ENCODE measurements around the gene USP34. TPM values are rescaled to one million over a fixed set of nuclear protein-coding genes. Genes with fewer than 3 reads are reported as not detected.

USP34 gene
- total and polyA plus RNA-seq, 2 experiments from 2014 or later = 81.8 to 157 TPM

DNA sequence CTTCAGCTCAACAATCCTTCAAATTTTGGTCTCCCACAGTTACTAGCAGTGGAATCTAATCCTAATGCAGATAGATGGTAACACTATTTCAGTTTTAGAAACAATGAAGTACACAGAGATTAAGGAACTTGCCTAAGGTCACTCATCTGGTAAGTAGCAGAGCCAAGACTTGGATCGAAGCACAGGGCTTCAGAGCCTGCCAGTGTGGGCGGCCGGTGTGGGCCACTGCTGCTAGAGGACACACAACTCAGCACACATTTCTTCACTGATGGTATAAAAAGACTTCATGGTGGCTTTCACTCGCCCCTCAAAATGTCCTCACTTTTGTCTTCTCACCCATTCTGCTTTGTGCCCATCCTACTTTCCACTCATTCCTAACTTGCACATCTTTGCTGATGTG lies 297.8 kb downstream of the USP34 start:
- H2AFZ ChIP-seq = no peak overlapping the region
- no peak for DNase-seq (ENCODE audit: low spot score)
- no peaks in the 10 kb centered on the region for H3K9me2 ChIP-seq (ENCODE audit: insufficient read depth)
- H3K9me3 Mint-ChIP-seq = no peaks in the 10 kb centered on the region
- H3K36me3 ChIP-seq (ENCODE audit: insufficient read depth) = no peaks in the 10 kb centered on the region; the same call in 1 of the 2 replicates
- no peak for TF ChIP-seq CREB1 (CRISPR knock-in tag; IDR thresholded peaks at IDR 0.05; ENCODE audit: low read depth)
- TF ChIP-seq STAT1 (IDR thresholded peaks at IDR 0.05; ENCODE audit: unreplicated experiment) = no peak
- TF ChIP-seq, protein P1, sequence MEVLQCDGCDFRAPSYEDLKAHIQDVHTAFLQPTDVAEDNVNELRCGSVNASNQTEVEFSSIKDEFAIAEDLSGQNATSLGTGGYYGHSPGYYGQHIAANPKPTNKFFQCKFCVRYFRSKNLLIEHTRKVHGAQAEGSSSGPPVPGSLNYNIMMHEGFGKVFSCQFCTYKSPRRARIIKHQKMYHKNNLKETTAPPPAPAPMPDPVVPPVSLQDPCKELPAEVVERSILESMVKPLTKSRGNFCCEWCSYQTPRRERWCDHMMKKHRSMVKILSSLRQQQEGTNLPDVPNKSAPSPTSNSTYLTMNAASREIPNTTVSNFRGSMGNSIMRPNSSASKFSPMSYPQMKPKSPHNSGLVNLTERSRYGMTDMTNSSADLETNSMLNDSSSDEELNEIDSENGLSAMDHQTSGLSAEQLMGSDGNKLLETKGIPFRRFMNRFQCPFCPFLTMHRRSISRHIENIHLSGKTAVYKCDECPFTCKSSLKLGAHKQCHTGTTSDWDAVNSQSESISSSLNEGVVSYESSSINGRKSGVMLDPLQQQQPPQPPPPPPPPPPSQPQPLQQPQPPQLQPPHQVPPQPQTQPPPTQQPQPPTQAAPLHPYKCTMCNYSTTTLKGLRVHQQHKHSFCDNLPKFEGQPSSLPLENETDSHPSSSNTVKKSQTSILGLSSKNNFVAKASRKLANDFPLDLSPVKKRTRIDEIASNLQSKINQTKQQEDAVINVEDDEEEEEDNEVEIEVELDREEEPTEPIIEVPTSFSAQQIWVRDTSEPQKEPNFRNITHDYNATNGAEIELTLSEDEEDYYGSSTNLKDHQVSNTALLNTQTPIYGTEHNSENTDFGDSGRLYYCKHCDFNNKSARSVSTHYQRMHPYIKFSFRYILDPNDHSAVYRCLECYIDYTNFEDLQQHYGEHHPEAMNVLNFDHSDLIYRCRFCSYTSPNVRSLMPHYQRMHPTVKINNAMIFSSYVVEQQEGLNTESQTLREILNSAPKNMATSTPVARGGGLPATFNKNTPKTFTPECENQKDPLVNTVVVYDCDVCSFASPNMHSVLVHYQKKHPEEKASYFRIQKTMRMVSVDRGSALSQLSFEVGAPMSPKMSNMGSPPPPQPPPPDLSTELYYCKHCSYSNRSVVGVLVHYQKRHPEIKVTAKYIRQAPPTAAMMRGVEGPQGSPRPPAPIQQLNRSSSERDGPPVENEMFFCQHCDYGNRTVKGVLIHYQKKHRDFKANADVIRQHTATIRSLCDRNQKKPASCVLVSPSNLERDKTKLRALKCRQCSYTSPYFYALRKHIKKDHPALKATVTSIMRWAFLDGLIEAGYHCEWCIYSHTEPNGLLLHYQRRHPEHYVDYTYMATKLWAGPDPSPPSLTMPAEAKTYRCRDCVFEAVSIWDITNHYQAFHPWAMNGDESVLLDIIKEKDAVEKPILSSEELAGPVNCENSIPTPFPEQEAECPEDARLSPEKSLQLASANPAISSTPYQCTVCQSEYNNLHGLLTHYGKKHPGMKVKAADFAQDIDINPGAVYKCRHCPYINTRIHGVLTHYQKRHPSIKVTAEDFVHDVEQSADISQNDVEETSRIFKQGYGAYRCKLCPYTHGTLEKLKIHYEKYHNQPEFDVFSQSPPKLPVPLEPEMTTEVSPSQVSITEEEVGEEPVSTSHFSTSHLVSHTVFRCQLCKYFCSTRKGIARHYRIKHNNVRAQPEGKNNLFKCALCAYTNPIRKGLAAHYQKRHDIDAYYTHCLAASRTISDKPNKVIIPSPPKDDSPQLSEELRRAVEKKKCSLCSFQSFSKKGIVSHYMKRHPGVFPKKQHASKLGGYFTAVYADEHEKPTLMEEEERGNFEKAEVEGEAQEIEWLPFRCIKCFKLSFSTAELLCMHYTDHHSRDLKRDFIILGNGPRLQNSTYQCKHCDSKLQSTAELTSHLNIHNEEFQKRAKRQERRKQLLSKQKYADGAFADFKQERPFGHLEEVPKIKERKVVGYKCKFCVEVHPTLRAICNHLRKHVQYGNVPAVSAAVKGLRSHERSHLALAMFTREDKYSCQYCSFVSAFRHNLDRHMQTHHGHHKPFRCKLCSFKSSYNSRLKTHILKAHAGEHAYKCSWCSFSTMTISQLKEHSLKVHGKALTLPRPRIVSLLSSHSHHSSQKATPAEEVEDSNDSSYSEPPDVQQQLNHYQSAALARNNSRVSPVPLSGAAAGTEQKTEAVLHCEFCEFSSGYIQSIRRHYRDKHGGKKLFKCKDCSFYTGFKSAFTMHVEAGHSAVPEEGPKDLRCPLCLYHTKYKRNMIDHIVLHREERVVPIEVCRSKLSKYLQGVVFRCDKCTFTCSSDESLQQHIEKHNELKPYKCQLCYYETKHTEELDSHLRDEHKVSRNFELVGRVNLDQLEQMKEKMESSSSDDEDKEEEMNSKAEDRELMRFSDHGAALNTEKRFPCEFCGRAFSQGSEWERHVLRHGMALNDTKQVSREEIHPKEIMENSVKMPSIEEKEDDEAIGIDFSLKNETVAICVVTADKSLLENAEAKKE (CRISPR knock-in tag; IDR thresholded peaks at IDR 0.05) = no peak
- TF ChIP-seq, protein P2, sequence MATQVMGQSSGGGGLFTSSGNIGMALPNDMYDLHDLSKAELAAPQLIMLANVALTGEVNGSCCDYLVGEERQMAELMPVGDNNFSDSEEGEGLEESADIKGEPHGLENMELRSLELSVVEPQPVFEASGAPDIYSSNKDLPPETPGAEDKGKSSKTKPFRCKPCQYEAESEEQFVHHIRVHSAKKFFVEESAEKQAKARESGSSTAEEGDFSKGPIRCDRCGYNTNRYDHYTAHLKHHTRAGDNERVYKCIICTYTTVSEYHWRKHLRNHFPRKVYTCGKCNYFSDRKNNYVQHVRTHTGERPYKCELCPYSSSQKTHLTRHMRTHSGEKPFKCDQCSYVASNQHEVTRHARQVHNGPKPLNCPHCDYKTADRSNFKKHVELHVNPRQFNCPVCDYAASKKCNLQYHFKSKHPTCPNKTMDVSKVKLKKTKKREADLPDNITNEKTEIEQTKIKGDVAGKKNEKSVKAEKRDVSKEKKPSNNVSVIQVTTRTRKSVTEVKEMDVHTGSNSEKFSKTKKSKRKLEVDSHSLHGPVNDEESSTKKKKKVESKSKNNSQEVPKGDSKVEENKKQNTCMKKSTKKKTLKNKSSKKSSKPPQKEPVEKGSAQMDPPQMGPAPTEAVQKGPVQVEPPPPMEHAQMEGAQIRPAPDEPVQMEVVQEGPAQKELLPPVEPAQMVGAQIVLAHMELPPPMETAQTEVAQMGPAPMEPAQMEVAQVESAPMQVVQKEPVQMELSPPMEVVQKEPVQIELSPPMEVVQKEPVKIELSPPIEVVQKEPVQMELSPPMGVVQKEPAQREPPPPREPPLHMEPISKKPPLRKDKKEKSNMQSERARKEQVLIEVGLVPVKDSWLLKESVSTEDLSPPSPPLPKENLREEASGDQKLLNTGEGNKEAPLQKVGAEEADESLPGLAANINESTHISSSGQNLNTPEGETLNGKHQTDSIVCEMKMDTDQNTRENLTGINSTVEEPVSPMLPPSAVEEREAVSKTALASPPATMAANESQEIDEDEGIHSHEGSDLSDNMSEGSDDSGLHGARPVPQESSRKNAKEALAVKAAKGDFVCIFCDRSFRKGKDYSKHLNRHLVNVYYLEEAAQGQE (IDR thresholded peaks at IDR 0.05; ENCODE audit: unreplicated experiment) = no peak
- no peak for TF ChIP-seq NANOG (IDR thresholded peaks at IDR 0.05; ENCODE audit: borderline replicate concordance)
- no peak for TF ChIP-seq ZNF331 (CRISPR knock-in tag; IDR thresholded peaks at IDR 0.05; ENCODE audit: low read depth)
- TF ChIP-seq, protein P3, sequence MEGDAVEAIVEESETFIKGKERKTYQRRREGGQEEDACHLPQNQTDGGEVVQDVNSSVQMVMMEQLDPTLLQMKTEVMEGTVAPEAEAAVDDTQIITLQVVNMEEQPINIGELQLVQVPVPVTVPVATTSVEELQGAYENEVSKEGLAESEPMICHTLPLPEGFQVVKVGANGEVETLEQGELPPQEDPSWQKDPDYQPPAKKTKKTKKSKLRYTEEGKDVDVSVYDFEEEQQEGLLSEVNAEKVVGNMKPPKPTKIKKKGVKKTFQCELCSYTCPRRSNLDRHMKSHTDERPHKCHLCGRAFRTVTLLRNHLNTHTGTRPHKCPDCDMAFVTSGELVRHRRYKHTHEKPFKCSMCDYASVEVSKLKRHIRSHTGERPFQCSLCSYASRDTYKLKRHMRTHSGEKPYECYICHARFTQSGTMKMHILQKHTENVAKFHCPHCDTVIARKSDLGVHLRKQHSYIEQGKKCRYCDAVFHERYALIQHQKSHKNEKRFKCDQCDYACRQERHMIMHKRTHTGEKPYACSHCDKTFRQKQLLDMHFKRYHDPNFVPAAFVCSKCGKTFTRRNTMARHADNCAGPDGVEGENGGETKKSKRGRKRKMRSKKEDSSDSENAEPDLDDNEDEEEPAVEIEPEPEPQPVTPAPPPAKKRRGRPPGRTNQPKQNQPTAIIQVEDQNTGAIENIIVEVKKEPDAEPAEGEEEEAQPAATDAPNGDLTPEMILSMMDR (conservative IDR thresholded peaks at IDR 0.05; ENCODE audit: low read depth in 2 of 2) = no peak
- no peak for TF ChIP-seq POLR2AphosphoS5 (IDR thresholded peaks at IDR 0.05; ENCODE audit: low read depth)
- no peak for TF ChIP-seq ZNF114 (CRISPR knock-in tag; IDR thresholded peaks at IDR 0.05)
- no peak for TF ChIP-seq EZH2 (IDR thresholded peaks at IDR 0.05; ENCODE audit: low read depth, unreplicated experiment)
- TF ChIP-seq, protein P4, sequence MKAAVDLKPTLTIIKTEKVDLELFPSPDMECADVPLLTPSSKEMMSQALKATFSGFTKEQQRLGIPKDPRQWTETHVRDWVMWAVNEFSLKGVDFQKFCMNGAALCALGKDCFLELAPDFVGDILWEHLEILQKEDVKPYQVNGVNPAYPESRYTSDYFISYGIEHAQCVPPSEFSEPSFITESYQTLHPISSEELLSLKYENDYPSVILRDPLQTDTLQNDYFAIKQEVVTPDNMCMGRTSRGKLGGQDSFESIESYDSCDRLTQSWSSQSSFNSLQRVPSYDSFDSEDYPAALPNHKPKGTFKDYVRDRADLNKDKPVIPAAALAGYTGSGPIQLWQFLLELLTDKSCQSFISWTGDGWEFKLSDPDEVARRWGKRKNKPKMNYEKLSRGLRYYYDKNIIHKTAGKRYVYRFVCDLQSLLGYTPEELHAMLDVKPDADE (IDR thresholded peaks at IDR 0.05) = no peak
- no peak for TF ChIP-seq JUNB (IDR thresholded peaks at IDR 0.05; ENCODE audit: unreplicated experiment)
- TF ChIP-seq EZH2phosphoT487 (IDR thresholded peaks at IDR 0.05; ENCODE audit: unreplicated experiment) = no peak
- H3K27ac Mint-ChIP-seq = no peak overlapping the region
- H3K36me3 Mint-ChIP-seq (ENCODE audit: low read depth) = no peaks in the 10 kb centered on the region; the same call in 2 of the 3 replicates
- no peak overlapping the region for H3K4me3 ChIP-seq
- H3K4me2 ChIP-seq = no peak overlapping the region
- no peak for ATAC-seq
- no peaks in the 10 kb centered on the region for H3K79me2 ChIP-seq (replicated peaks; ENCODE audit: insufficient read depth)
- H3K27me3 ChIP-seq (ENCODE audit: insufficient read depth) = peaks cover 14% of the 10 kb centered on the region
- 0 out of 2 replicates have a peak, but pooled peaks cover 4% of the 10 kb centered on the region for H3F3A ChIP-seq (replicated peaks; ENCODE audit: low read depth)
- no peak overlapping the region for H3K27ac ChIP-seq (ENCODE audit: low read depth)
- H4K20me1 ChIP-seq (replicated peaks; ENCODE audit: insufficient read depth) = no peaks in the 10 kb centered on the region
- peaks cover 18% of the 10 kb centered on the region for H3K27me3 Mint-ChIP-seq (ENCODE audit: insufficient read depth, low read depth, poor library complexity)
- peaks cover 7% of the 10 kb centered on the region for H3K4me1 Mint-ChIP-seq
- no peaks in the 10 kb centered on the region; the same call in 1 of the 2 replicates for H3K4me1 ChIP-seq (ENCODE audit: insufficient read depth)
- H3K4me3 Mint-ChIP-seq = no peak overlapping the region
